HEK293T (cell line): ENCODE measurements around the gene TFDP1.

Experiments used
- CTCF ChIA-PET: fragments of 350-600 bp; formaldehyde crosslinking; extraction: SDS; loops from one replicate; lab custom pipeline; 2021; ENCODE audit warnings: antibody characterized with exemption, inconsistent platforms; lab: Yijun Ruan, JAX
- POLR2A ChIA-PET: fragments of 350-600 bp; formaldehyde crosslinking; extraction: SDS; loops from one replicate; lab custom pipeline; 2020; ENCODE audit warnings: antibody characterized with exemption, inconsistent platforms; lab: Yijun Ruan, JAX
- DNase-seq: peaks from one replicate; pipeline ENCODE4 v3.0.0; 2012; ENCODE audit warnings: mixed read lengths; ENCODE audit errors: extremely low spot score
- ARNT ChIP-seq: fragments of 450-650 bp; IDR thresholded peaks from 2 replicates; pipeline ENCODE4 v1.6.1; 2017; ENCODE audit warnings: mild to moderate bottlenecking
- BHLHE40 ChIP-seq: fragments of 450-650 bp; IDR thresholded peaks from 2 replicates; pipeline ENCODE4 v1.6.1; 2016; ENCODE audit warnings: mild to moderate bottlenecking, moderate library complexity, borderline replicate concordance
- CTBP1 ChIP-seq: fragments of 450-650 bp; IDR thresholded peaks from 2 replicates; pipeline ENCODE4 v1.6.1; 2016; ENCODE audit warnings: borderline replicate concordance
- ELF4 ChIP-seq: fragments of 450-650 bp; IDR thresholded peaks from 2 replicates; pipeline ENCODE4 v1.6.1; 2017; ENCODE audit warnings: antibody characterized with exemption
- FOXA1 ChIP-seq: fragments of 450-650 bp; IDR thresholded peaks from 2 replicates; pipeline ENCODE4 v1.6.1; 2016; ENCODE audit warnings: mild to moderate bottlenecking
- FOXK2 ChIP-seq: fragments of 450-650 bp; IDR thresholded peaks from 2 replicates; pipeline ENCODE4 v1.6.1; 2016; ENCODE audit warnings: mild to moderate bottlenecking
- FOXM1 ChIP-seq: fragments of 450-650 bp; IDR thresholded peaks from 2 replicates; pipeline ENCODE4 v1.6.1; 2017; ENCODE audit warnings: mild to moderate bottlenecking, borderline replicate concordance
- HDGF ChIP-seq: fragments of 450-650 bp; IDR thresholded peaks from 2 replicates; pipeline ENCODE4 v1.6.1; 2017; ENCODE audit warnings: antibody characterized with exemption, borderline replicate concordance
- L3MBTL2 ChIP-seq: fragments of 450-650 bp; conservative IDR thresholded peaks from 2 replicates; pipeline ENCODE4 v1.6.1; 2016; ENCODE audit warnings: mild to moderate bottlenecking
- LEF1 ChIP-seq: fragments of 450-650 bp; IDR thresholded peaks from 2 replicates; pipeline ENCODE4 v1.6.1; 2017; ENCODE audit warnings: mild to moderate bottlenecking, borderline replicate concordance
- NFRKB ChIP-seq: fragments of 450-650 bp; IDR thresholded peaks from 2 replicates; pipeline ENCODE4 v1.6.1; 2016; ENCODE audit warnings: mild to moderate bottlenecking, moderate library complexity
- PKNOX1 ChIP-seq: fragments of 450-650 bp; IDR thresholded peaks from 2 replicates; pipeline ENCODE4 v1.6.1; 2016
- SP1 ChIP-seq: fragments of 450-650 bp; IDR thresholded peaks from 2 replicates; pipeline ENCODE4 v1.6.1; 2017
- SUZ12 ChIP-seq: fragments of 450-650 bp; IDR thresholded peaks from 2 replicates; pipeline ENCODE4 v1.6.1; 2016; ENCODE audit warnings: mild to moderate bottlenecking
- TARDBP ChIP-seq: fragments of 450-650 bp; IDR thresholded peaks from 2 replicates; pipeline ENCODE4 v1.6.1; 2016
- ZNF384 ChIP-seq: fragments of 450-650 bp; IDR thresholded peaks from 2 replicates; pipeline ENCODE4 v1.6.1; 2016

The TFDP1 gene

DNA sequence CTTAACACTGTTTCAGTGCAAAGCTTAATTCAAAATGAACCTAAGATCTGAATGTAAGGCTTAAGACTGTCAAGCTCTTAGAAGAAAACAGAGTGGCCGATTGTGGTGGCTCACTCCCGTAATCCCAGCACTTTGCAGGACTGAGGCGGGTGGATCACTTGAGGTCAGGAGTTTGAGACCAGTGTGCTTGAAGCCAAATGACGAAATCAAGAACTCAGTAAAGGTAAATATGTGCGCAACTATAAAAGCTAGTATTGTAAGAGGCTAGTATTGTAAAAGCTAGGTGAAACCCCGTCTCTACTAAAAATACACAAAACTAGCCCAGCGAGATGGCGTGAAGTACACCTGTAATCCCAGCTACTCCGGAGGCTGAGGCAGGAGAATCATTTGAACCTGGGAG lies 60.8 kb downstream of the TFDP1 start:
- TF ChIP-seq ARNT (no peak), L3MBTL2 (peak; percentile 46)
- CTCF ChIA-PET: no interaction called here
- no peak for DNase-seq
- POLR2A ChIA-PET: no interaction called here

GRCh38 chr13:113646376-113646775 lies 61.8 kb downstream of the TFDP1 start:
- TF ChIP-seq LEF1 (no peak), FOXK2 (no peak), ZNF384 (no peak), FOXA1 (no peak), FOXM1 (no peak), NFRKB (no peak), CTBP1 (no peak), ELF4 (no peak), L3MBTL2 (no peak), ARNT (no peak), SUZ12 (no peak), TARDBP (no peak), PKNOX1 (no peak)
- CTCF ChIA-PET: no interaction called here
- POLR2A ChIA-PET: no interaction called here
- DNase-seq: no peak

GRCh38 chr13:113646921-113647340 lies 62.4 kb downstream of the TFDP1 start:
- TF ChIP-seq LEF1 (no peak), ZNF384 (no peak), L3MBTL2 (no peak), CTBP1 (no peak), NFRKB (no peak), TARDBP (no peak), HDGF (no peak), SUZ12 (no peak), ARNT (no peak), ELF4 (no peak), BHLHE40 (no peak), FOXM1 (no peak)
- ChIA-PET CTCF (no interaction called here), POLR2A (no interaction called here)
- DNase-seq: no peak

DNA sequence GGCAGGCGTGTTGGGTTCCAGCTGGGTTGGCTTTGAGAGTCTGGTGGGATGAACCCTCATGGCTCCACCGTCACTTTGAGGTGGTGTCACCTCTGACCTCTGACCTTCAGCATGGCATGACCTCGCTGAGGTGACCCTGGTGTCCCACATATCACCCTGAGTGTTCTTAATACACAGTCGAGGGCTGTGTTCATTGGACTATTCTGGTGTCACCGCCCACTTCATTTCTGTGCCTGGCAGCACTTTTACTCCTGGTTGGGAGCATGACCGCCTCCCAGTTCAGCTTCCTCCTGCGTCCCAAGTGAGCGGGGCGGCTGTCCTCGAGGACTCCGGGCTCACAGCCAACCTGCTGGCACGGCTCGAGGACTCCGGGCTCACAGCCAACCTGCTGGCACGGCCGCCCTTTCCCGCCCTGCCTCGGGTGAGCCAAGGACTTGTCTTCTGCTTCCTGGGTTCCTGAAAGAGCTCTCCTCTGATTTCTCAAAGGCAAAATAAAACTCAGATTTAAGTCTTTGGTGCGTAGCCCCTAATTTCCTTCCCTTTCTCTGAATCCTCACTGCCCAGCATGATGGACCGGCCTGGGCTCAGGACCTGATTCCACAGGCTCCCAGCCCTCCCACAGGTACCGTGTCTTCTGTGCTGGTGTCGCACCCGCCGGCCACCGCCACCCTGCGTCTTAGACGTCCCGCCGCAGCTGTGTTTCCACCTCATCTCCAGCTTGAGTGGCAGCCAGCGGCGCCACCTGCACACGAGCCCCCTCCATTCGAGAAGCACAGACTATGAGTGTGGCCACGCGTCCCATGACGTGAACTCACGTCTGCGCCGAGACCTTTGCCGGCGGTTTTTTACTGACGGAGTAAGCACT lies 63.0 kb downstream of the TFDP1 start:
- ChIA-PET POLR2A (no interaction called here), CTCF (no interaction called here)
- no peak for DNase-seq
- no peak for TF ChIP-seq L3MBTL2
- no peak for TF ChIP-seq TARDBP
- TF ChIP-seq SP1: no peak
- TF ChIP-seq HDGF: no peak
- TF ChIP-seq FOXM1: no peak
- TF ChIP-seq ELF4: no peak
- no peak for TF ChIP-seq FOXK2
- no peak for TF ChIP-seq CTBP1

DNA sequence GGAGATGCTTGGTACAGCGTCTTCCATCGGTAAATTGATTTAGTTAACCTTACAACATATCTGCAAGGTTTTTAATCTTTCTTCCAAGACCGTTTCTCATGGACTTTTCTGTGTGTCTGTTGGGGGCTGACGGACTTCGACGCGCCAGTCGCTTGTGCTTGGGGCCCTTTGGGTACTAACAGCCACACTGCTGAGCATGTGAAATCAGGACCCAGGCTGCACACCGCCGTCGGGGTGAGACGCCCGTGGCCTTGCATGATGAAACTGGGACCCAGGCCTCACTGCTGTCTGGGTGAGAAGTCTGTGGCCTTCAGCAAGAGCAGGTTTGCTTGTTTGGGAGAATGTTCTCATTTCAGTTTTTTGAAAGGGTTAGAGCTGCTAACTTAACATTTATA lies 63.7 kb downstream of the TFDP1 start:
- no peak for DNase-seq
- TF ChIP-seq TARDBP: no peak
- TF ChIP-seq L3MBTL2: no peak
- TF ChIP-seq PKNOX1: no peak
- TF ChIP-seq CTBP1: no peak
- no peak for TF ChIP-seq FOXM1
- TF ChIP-seq FOXA1: no peak
- TF ChIP-seq ZNF384: no peak
- TF ChIP-seq SP1: no peak
- TF ChIP-seq ARNT: no peak
- TF ChIP-seq FOXK2: no peak
- TF ChIP-seq NFRKB: no peak
- TF ChIP-seq BHLHE40: no peak
- TF ChIP-seq ELF4: no peak
- TF ChIP-seq LEF1: no peak
- no peak for TF ChIP-seq HDGF
- TF ChIP-seq SUZ12: no peak
- ChIA-PET POLR2A (no interaction called here), CTCF (no interaction called here)

DNA sequence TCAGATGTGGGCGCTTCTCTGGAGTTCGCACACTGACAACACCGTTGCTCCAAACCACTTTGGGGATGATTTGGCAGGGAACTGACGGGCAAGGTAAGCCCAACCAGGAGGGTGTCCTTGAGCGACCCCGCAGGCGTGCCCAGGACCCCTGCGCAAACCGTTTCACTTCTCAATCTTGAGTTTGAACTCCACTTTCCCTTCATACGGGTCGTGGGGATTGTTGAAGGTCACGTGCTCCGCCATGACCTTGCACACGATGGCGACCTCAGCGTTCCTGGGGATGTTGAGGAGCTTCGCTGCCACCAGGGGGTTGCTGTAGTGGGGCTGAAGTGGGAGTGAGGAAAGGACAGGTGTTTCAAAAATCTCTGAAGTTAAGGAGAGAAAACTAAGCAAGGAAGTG lies 64.7 kb downstream of the TFDP1 start:
- no peak for DNase-seq
- POLR2A ChIA-PET: no interaction called here
- CTCF ChIA-PET: no interaction called here
- TF ChIP-seq SP1: no peak
- TF ChIP-seq PKNOX1: no peak

- TF ChIP-seq ELF4 (no peak), ZNF384 (no peak), TARDBP (no peak), SUZ12 (no peak), FOXM1 (no peak), FOXA1 (no peak), BHLHE40 (no peak), CTBP1 (no peak), FOXK2 (no peak), HDGF (no peak), SP1 (no peak), ARNT (no peak), L3MBTL2 (no peak), PKNOX1 (no peak), LEF1 (no peak), NFRKB (no peak)
- ChIA-PET CTCF (interaction anchor here (0.7 kb wide), 1 partner anchor 580 kb away, joined by 7 read pairs; no protein-coding TSS in a partner anchor), POLR2A (no interaction called here)
- DNase-seq: no peak
These were observed 65.7 kb downstream of the TFDP1 start for GRCh38 chr13:113650275-113650674.
